HepG2 (cell line): ENCODE results near the gene TMEM141. TPM values are rescaled to one million over a fixed set of nuclear protein-coding genes. Genes with fewer than 3 reads are reported as not detected.
"Not testable (repeated sequence)": the region's sequence is repeated elsewhere in the genome, so short reads cannot be mapped to it uniquely, and the experiment has no call there.

Experiments used
- AKAP8 ChIP-seq: sonication (generic); formaldehyde crosslinking; IDR thresholded peaks from 2 replicates; pipeline ENCODE4 v1.5.1; 2020; ENCODE audit warnings: mild to moderate bottlenecking, missing genetic modification reagents
- DRAP1 ChIP-seq: IDR thresholded peaks from 2 replicates; pipeline ENCODE4 v1.6.1; 2016; ENCODE audit warnings: missing genetic modification reagents, missing compliant biosample characterization
- HMG20A ChIP-seq: IDR thresholded peaks from 2 replicates; pipeline ENCODE4 v1.6.1; 2016; ENCODE audit warnings: borderline replicate concordance
- HNF4A ChIP-seq: sonication (generic); formaldehyde crosslinking; IDR thresholded peaks from 2 replicates; pipeline ENCODE4 v1.4.0; 2020; ENCODE audit warnings: missing genetic modification reagents
- HNF4G ChIP-seq, 2 experiments: sonication (generic) in 1 of 2; formaldehyde crosslinking in 1 of 2; IDR thresholded peaks; 2 replicates each; pipeline versions ENCODE4 v1.4.0 to v1.6.1; 2011 to 2020; ENCODE audit warnings: borderline replicate concordance in 2 of 2, low read depth in 2 of 2, mild to moderate bottlenecking in 2 of 2, low read length in 1 of 2, missing genetic modification reagents in 1 of 2, moderate library complexity in 1 of 2
- MEIS1 ChIP-seq: sonication (generic); formaldehyde crosslinking; IDR thresholded peaks from 2 replicates; pipeline ENCODE4 v1.9.0; 2021; ENCODE audit warnings: mild to moderate bottlenecking, missing genetic modification reagents, moderate library complexity, borderline replicate concordance
- RBFOX2 ChIP-seq: fragments of 200-400 bp; formaldehyde crosslinking; IDR thresholded peaks from 2 replicates; pipeline ENCODE4 v1.6.1; 2017; ENCODE audit warnings: low read depth, mild to moderate bottlenecking, low read length
- SIX1 ChIP-seq: sonication (generic); formaldehyde crosslinking; IDR thresholded peaks from 2 replicates; pipeline ENCODE4 v1.4.0; 2020; ENCODE audit warnings: missing genetic modification reagents, borderline replicate concordance
- SOX5 ChIP-seq: IDR thresholded peaks from 2 replicates; pipeline ENCODE4 v1.6.1; 2016; ENCODE audit warnings: borderline replicate concordance
- ZFY ChIP-seq: sonication (generic); formaldehyde crosslinking; IDR thresholded peaks from 2 replicates; pipeline ENCODE4 v1.4.0; 2020; ENCODE audit warnings: missing genetic modification reagents
- ZNF317 ChIP-seq: sonication (generic); formaldehyde crosslinking; IDR thresholded peaks from 2 replicates; pipeline ENCODE4 v1.5.0; 2020; ENCODE audit warnings: mild to moderate bottlenecking, missing genetic modification reagents
- ZNF547 ChIP-seq: sonication (generic); formaldehyde crosslinking; IDR thresholded peaks from 2 replicates; pipeline ENCODE4 v1.5.1; 2020; ENCODE audit warnings: mild to moderate bottlenecking, missing genetic modification reagents
- ZNF615 ChIP-seq: sonication (generic); formaldehyde crosslinking; IDR thresholded peaks from 2 replicates; pipeline ENCODE4 v1.5.0; 2020; ENCODE audit warnings: mild to moderate bottlenecking, missing genetic modification reagents, borderline replicate concordance
- ZNF670 ChIP-seq: sonication (generic); formaldehyde crosslinking; IDR thresholded peaks from 2 replicates; pipeline ENCODE4 v1.8.0; 2022; ENCODE audit warnings: mild to moderate bottlenecking, missing genetic modification reagents, borderline replicate concordance
- polyA plus RNA-seq, 8 experiments: library from polyadenylated mRNA; depleted of rRNA in 3 of 8; stranded (reverse) in 7 of 8; unstranded in 1 of 8; fragments of >200 nt; fragmentation: Illumina TruSeq in 4 of 8; extraction: Trizol in 4 of 8; gene quantifications; 2 replicates each; pipeline versions ENCODE4 v1.2.1 to v1.2.3, GENCODE V29; 2011 to 2016; ENCODE audit warnings: low read depth in 4 of 8, missing spikeins in 1 of 8, mixed read lengths in 1 of 8; ENCODE audit not compliant: insufficient read depth in 1 of 8
- total RNA-seq, 5 experiments: library from RNA; depleted of rRNA; stranded (reverse); fragments of >200 nt; fragmentation: Illumina TruSeq; extraction: Trizol; gene quantifications; 2 replicates each; pipeline ENCODE4 v1.2.3, GENCODE V29; 2016; ENCODE audit warnings: low read depth in 1 of 5
- TF ChIP-seq, protein P1 (sequence below): IDR thresholded peaks from 2 replicates; pipeline ENCODE4 v1.4.0; 2020; ENCODE audit warnings: mild to moderate bottlenecking, missing genetic modification reagents
- TF ChIP-seq, protein P2 (sequence below), 2 experiments: sonication (generic) in 1 of 2; formaldehyde crosslinking in 1 of 2; IDR thresholded peaks; 2 replicates each; pipeline versions ENCODE4 v1.6.1 to v1.9.0; 2014 to 2022; ENCODE audit warnings: antibody characterized with exemption in 1 of 2, borderline replicate concordance in 1 of 2, inconsistent platforms in 1 of 2, low read depth in 1 of 2, missing genetic modification reagents in 1 of 2

Gene TMEM141
- total and polyA plus RNA-seq, 2 of the 13 experiments (the other 11 are each of a cell fraction or from before 2014, with no cell fraction given), result 81.0 to 202 TPM

DNA sequence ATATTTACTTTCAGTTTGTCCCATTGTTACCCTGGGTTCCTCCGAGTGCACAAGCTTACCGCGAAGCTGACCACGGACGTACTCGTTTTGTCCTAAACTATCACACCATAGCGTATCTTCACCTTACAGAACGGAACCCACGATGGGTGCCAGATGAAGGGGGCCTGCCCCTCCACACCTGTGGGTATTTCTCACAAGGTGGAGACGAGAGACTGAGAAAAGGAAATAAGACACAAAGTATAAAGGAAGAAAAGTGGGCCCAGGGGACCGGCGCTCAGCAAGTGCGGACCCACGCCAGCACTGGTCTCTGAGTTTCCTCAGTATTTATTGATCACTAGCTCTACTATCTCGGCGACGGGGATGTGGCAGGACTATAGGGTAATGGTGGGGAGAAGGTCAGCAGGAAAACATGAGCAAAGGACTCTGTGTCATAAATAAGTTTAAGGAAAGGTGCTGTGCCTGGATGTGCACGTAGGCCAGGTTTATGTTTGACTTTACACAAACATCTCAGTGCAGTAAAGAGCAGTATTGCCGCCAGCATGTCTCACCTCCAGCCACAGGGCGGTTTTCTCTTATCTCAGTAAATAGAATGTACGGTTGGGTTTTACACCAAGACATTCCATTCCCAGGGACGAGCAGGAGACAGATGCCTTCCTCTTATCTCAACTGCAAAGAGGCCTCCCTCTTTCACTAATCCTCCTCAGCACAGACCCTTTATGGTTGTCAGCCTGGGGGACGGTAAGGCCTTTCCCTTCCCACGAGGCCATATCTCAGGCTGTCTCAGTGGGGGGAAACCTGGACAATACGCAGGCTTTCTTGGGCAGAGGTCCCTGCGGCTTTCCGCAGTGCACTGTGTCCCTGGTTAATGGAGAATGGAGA, 2.3 kb upstream of the TMEM141 start (continued):
- TF ChIP-seq RBFOX2 (peak; percentile 74; the same call in 1 of the 2 replicates), ZNF317 (CRISPR knock-in tag) (0 out of 2 replicates have a peak, but pooled peaks have one; percentile 38), DRAP1 (CRISPR knock-in tag) (peak; percentile 96), ZNF670 (CRISPR knock-in tag) (peak; percentile 64; the same call in 1 of the 2 replicates), ZNF547 (CRISPR knock-in tag) (peak; percentile 78), SIX1 (peak; percentile 10; the same call in 1 of the 2 replicates), HMG20A (CRISPR knock-in tag) (peak; percentile 69; the same call in 1 of the 2 replicates), SOX5 (peak; percentile 50; the same call in 1 of the 2 replicates), HNF4G (IDR thresholded peaks at IDR 0.05; ENCODE audit: borderline replicate concordance, low read depth, low read length) (0 out of 2 replicates have a peak, but pooled peaks have one; percentile 10), AKAP8 (peak; percentile 62; the same call in 1 of the 2 replicates), ZNF615 (CRISPR knock-in tag) (peak; percentile 16; the same call in 1 of the 2 replicates), MEIS1 (CRISPR knock-in tag) (peak; percentile 41; the same call in 1 of the 2 replicates), HNF4A (peak; percentile 34; the same call in 1 of the 2 replicates), ZFY (CRISPR knock-in tag) (peak; percentile 59)
- TF ChIP-seq HNF4G (CRISPR knock-in tag; IDR thresholded peaks at IDR 0.05; ENCODE audit: borderline replicate concordance, low read depth), result not testable (repeated sequence)
- TF ChIP-seq, protein P1, sequence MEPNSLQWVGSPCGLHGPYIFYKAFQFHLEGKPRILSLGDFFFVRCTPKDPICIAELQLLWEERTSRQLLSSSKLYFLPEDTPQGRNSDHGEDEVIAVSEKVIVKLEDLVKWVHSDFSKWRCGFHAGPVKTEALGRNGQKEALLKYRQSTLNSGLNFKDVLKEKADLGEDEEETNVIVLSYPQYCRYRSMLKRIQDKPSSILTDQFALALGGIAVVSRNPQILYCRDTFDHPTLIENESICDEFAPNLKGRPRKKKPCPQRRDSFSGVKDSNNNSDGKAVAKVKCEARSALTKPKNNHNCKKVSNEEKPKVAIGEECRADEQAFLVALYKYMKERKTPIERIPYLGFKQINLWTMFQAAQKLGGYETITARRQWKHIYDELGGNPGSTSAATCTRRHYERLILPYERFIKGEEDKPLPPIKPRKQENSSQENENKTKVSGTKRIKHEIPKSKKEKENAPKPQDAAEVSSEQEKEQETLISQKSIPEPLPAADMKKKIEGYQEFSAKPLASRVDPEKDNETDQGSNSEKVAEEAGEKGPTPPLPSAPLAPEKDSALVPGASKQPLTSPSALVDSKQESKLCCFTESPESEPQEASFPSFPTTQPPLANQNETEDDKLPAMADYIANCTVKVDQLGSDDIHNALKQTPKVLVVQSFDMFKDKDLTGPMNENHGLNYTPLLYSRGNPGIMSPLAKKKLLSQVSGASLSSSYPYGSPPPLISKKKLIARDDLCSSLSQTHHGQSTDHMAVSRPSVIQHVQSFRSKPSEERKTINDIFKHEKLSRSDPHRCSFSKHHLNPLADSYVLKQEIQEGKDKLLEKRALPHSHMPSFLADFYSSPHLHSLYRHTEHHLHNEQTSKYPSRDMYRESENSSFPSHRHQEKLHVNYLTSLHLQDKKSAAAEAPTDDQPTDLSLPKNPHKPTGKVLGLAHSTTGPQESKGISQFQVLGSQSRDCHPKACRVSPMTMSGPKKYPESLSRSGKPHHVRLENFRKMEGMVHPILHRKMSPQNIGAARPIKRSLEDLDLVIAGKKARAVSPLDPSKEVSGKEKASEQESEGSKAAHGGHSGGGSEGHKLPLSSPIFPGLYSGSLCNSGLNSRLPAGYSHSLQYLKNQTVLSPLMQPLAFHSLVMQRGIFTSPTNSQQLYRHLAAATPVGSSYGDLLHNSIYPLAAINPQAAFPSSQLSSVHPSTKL (CRISPR knock-in tag), result peak; percentile 70
- TF ChIP-seq, protein P2, sequence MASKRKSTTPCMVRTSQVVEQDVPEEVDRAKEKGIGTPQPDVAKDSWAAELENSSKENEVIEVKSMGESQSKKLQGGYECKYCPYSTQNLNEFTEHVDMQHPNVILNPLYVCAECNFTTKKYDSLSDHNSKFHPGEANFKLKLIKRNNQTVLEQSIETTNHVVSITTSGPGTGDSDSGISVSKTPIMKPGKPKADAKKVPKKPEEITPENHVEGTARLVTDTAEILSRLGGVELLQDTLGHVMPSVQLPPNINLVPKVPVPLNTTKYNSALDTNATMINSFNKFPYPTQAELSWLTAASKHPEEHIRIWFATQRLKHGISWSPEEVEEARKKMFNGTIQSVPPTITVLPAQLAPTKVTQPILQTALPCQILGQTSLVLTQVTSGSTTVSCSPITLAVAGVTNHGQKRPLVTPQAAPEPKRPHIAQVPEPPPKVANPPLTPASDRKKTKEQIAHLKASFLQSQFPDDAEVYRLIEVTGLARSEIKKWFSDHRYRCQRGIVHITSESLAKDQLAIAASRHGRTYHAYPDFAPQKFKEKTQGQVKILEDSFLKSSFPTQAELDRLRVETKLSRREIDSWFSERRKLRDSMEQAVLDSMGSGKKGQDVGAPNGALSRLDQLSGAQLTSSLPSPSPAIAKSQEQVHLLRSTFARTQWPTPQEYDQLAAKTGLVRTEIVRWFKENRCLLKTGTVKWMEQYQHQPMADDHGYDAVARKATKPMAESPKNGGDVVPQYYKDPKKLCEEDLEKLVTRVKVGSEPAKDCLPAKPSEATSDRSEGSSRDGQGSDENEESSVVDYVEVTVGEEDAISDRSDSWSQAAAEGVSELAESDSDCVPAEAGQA (IDR thresholded peaks at IDR 0.05; ENCODE audit: low read depth), result peak; percentile 34; the same call in 1 of the 2 replicates
- TF ChIP-seq, protein P2 (CRISPR knock-in tag; IDR thresholded peaks at IDR 0.05; ENCODE audit: borderline replicate concordance), result not testable (repeated sequence)
